GM19193 (cell line): ENCODE measurements around the gene TDRD10.

ENCODE experiments used
- POLR2A ChIP-seq: IDR thresholded peaks from 4 replicates; pipeline ENCODE4 v1.6.1; 2011; ENCODE audit not compliant: insufficient read depth, insufficient read length; ENCODE audit errors: extremely low read depth

The TDRD10 gene

GRCh38 chr1:154529308-154529707 is 27.3 kb downstream of the TDRD10 start:
- TF ChIP-seq POLR2A, result no peak

DNA sequence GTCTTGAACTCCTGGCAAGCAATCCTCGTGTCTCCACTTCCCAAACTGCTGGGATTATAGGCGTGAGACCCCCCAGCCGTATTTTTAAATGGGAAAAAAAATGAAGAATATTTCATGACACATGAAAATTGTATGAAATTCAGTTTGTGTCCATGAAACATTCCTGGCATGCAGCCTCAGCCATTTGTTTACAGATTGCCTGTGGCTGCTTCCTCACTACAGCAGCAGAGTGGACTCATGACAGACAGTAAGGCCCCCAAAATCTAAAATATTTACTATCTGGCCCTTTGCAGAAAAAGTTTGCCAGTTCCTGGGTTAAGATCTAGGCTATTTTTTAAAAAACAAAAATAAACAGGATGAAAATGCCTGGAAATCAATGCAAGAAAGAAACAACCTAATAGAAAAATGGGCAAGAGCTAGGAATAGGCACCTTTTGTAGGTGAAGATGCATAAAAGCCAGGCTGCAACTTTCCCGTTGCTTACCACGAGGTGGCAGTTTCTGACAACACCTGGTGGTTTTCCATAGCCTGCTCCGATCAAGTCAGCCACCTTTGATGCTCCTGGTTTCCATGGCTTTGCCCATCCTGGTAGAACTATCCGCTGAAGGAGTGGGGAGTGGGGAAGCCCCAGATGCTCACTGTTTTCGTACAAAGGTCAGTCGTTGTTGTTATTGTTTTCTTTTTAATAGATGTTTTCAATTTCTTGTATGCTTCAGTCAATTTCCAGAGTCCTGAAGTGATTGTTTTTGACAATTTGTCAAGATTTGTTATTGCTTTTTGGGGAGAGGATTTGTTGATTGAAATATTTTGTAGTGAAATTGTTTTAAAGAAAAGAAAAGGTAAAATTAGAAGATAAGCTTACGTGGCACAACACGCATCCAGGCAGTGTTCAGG is 32.2 kb downstream of the TDRD10 start:
- no peak for TF ChIP-seq POLR2A

- TF ChIP-seq POLR2A, result no peak
Observed at GRCh38 chr1:154536570-154536969, 34.6 kb downstream of the TDRD10 start.

GRCh38 chr1:154539486-154540483 is 37.8 kb downstream of the TDRD10 start:
- TF ChIP-seq POLR2A, result no peak

- no peak for TF ChIP-seq POLR2A
Observed at GRCh38 chr1:154541231-154541630, 39.2 kb downstream of the TDRD10 start.

GRCh38 chr1:154546264-154547063 is 44.4 kb downstream of the TDRD10 start:
- TF ChIP-seq POLR2A, result no peak

GRCh38 chr1:154547105-154547732 is 45.2 kb downstream of the TDRD10 start:
- TF ChIP-seq POLR2A, result no peak

DNA sequence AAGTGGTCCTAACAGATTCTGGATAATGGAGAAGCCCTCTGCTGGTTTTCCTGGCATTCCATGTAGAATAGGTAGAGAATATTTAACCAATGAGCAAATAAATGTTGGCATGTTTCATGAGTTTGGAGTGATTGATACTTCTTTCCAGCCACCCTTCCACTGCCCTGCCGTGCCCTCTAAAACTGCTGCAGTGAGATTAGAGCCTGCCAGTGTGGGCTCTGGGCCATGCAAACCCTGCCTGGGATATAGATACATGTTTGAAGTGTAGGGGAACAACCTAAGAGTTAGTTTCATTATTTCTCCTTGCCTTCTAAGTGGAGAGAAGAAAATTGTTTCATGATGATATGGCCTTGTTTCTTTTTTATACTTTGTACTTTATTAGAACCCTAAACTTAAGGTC is 46.0 kb downstream of the TDRD10 start:
- TF ChIP-seq POLR2A, result no peak

- no peak for TF ChIP-seq POLR2A
Observed at GRCh38 chr1:154549202-154549770, 47.3 kb downstream of the TDRD10 start.

DNA sequence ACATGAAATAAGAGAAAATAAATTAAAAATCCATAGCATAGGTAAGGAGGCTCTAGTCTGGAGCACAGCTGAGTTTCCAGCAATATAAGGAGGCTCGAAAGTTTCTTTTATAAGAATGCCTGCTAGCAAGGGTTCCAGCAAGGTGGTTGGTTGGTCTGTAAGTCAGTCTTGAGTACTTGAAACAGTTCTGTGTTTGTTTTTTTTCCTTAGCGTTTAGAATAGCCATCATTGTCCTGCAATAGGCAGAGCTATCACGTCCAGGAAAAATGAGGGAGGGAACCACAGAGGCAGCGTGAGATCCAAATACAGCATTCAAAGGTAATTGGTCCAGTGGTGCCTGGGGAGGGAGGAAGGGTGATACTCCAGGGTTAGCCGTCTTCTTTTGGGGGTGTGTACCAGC is 48.1 kb downstream of the TDRD10 start:
- no peak for TF ChIP-seq POLR2A

GRCh38 chr1:154550657-154551056 is 48.6 kb downstream of the TDRD10 start:
- no peak for TF ChIP-seq POLR2A

GRCh38 chr1:154551474-154551873 is 49.5 kb downstream of the TDRD10 start:
- TF ChIP-seq POLR2A, result no peak

- TF ChIP-seq POLR2A, result no peak
Observed at GRCh38 chr1:154552036-154552435, 50.0 kb downstream of the TDRD10 start.
